ENCODE results near the gene PRMT9.

The PRMT9 gene

DNA sequence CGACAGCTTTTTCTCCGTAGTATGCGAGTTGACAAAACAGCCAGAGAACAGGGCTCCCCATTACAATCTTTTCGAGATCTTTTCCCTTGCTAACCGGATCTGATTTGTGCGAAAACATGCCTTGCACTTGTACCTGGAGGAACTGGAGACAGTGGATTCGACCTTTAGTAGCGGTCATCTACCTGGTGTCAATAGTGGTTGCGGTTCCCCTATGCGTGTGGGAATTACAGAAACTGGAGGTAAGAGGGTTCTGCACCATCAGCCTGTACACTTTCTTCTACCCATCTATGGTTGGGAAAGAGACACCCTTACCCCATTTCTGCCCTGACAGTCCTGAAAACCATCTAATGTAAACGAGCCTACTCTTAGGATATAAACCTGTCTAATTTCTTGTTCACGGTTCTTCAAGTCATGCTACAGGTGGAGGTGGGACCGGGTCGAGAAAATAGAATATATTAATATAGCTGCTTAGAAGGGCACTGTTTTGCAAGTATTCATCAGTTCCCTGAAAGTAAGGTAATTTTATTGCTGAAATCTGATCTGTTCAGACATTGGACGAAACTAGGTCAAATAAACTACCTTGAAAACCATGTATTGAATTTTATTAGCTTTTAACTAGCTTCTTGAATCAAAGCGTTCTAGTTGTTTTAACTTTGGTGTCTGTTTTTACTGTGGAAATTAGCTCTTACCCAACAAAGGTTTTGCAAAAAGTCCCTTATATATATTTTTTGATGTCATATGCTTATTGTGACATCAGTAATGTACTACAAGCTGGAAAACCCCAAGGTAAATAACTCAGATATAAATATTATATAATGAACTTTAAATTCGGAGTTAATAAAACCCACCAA, 65.9 kb downstream of the PRMT9 start:
- no peak for DNase-seq (ENCODE audit: low read depth in 2 of 2)

GRCh38 chr4:147617173-147617840, 66.7 kb downstream of the PRMT9 start, which contains the start of gene TMEM184C:
Gene TMEM184C, plus strand, starts transcription at chr4:147617397. Its CDS starts 560 bp downstream, at chr4:147617957.
- peak; percentile 96 to 97 for DNase-seq (ENCODE audit: low read depth in 2 of 2)

GRCh38 chr4:147616849-147617172, 67.2 kb downstream of the PRMT9 start:
- DNase-seq (ENCODE audit: low read depth in 2 of 2), result no peak

- no peak for DNase-seq (ENCODE audit: low read depth in 2 of 2)
Measured at GRCh38 chr4:147610686-147611085, 73.3 kb downstream of the PRMT9 start.

DNA sequence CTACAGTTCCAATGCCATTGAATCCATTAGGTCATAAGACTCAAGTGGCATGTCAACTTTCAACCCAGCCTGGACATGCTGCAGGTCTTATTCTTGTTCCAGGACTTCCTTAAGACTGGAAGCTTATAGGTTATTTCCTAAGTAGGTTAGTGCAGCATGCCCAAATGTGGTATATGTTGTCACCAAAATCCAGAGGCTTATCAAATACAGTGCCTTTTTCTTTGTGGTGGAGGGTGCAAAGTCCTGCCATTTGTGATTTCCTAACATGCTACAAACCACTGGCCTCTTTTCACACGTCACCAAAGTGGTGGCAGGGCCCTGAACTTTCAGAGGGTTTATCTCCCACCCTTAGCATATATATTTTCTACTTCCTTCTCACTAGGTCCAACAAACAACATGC, 76.5 kb downstream of the PRMT9 start:
- no peak for DNase-seq (ENCODE audit: low read depth in 2 of 2)

- no peak for DNase-seq (ENCODE audit: low read depth in 2 of 2)
Measured at GRCh38 chr4:147605499-147605898, 78.5 kb downstream of the PRMT9 start.

GRCh38 chr4:147599769-147600168, 84.2 kb downstream of the PRMT9 start:
- DNase-seq (ENCODE audit: low read depth in 2 of 2), result no peak

- no peak for DNase-seq (ENCODE audit: low read depth in 2 of 2)
Measured at GRCh38 chr4:147599206-147599605, 84.8 kb downstream of the PRMT9 start.

GRCh38 chr4:147597561-147597960, 86.4 kb downstream of the PRMT9 start:
- DNase-seq (ENCODE audit: low read depth in 2 of 2), result no peak

- no peak for DNase-seq (ENCODE audit: low read depth in 2 of 2)
Measured at GRCh38 chr4:147596981-147597380, 87.0 kb downstream of the PRMT9 start.

- no peak for DNase-seq (ENCODE audit: low read depth in 2 of 2)
Measured at GRCh38 chr4:147596377-147596776, 87.6 kb downstream of the PRMT9 start.

- no peak for DNase-seq (ENCODE audit: low read depth in 2 of 2)
Measured at GRCh38 chr4:147594578-147594977, 89.4 kb downstream of the PRMT9 start.

DNA sequence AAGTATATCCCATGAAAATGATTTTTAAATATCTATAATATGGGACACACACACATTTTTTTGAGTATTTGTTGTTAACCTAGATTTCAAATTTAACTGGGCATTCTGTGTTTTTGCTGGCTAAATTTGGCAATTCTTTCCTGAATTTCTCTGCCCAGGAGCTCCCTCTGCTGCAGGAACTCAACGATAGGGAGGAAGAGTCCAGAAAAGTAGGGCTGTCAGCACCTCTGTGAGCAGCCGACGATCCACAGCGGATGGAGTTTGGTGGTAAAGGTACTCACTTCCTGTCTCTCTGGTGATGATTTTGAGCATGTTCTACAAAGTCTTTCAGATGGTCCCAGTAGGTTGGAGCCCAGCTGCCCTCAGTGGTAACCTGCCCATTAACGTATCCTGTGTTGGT, 89.9 kb downstream of the PRMT9 start:
- no peak for DNase-seq (ENCODE audit: low read depth in 2 of 2)

DNA sequence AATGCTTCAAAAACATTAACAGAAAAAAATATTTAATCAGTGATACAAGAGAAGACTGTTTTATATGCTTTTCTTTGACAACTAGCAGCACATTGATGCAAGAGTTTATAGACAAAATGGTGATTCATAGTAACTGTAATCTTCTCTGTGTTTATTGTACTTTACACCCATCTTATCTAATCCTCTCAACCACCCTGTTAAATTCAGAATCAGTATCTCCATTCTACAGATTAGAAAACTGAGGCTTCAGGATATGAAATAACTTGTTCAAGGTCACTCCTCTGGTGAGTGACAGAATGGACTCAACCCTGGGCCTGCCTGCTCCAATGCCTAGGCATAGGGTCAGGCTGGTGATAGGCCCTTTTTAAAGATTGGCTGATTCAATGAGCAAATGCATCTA, 92.9 kb downstream of the PRMT9 start:
- DNase-seq (ENCODE audit: low read depth in 2 of 2), result no peak

GRCh38 chr4:147590249-147590920, 93.6 kb downstream of the PRMT9 start:
- DNase-seq (ENCODE audit: low read depth in 2 of 2), result peak; percentile 4

DNA sequence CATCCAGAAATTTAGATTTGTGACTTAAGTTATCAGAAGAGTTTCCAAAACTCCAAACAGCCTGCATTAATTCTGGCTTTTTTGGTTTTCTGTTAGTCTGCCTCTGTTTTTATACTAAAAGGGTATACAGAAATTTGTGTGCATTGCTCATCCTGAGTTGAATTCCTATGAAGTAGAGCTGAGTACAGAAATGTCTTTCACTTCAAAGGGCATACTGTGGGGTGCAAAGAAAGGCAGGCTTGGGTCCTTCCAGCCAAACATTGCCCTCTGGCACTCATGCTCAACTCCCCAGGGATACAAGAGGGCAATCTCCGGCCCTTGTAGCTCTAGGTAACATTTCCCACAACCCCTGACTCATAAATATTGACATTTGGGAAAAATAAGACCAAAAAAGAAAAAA, 94.4 kb downstream of the PRMT9 start:
- no peak for DNase-seq (ENCODE audit: low read depth in 2 of 2)
